Measurements from ENCODE around the gene FADS6.

FADS6 gene, protein sequence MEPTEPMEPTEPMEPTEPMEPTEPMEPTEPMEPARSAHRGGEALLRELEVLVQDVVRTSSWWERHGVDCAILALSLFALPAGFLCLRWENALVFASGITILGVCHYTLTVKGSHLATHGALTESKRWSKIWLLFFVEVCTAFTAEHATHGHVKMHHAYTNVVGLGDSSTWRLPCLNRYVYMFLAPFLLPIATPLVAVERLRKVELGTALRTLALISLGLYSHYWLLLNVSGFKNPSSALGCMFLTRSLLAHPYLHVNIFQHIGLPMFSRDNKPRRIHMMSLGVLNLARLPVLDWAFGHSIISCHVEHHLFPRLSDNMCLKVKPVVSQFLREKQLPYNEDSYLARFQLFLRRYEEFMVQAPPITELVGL

DNA sequence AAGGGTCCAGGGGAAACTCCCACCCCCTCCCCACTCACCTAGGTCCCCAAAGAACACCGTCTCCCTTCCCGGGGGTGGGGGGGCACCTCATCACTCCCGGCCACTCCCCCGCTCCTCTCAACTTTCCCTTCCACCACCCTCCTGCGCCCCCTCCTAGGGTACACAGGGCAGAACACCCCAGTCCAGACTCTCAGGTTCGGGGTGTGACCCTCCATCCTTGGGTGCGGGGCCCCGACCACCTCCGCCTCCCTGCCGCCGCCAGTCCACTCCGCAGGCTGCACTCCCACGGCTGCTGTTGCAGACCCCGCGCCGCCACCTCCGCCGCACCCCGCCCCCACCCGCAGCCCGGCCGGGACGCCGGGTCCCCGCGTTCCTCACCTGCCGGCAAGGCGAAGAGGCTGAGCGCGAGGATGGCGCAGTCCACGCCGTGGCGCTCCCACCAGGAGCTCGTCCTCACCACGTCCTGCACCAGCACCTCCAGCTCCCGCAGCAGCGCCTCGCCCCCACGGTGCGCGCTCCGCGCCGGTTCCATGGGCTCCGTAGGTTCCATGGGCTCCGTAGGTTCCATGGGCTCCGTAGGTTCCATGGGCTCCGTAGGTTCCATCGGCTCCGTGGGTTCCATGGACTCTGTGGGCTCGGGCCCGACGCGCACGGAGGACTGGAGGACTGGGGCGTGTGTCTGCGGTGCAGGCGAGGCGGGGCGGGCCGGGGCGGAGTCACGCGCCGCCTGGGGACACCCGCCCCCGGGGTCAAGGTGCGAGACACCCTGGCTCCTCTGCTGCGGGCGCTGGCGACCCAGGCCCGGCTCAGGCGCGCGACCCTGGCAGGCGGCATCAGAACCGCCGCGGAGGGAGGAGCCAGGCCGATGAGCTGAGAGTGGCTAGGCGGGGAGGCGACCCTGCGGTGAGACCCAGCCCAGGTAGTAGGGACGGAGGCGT is at the start of gene FADS6:
TSS of gene FADS6 (minus strand) at position 660 of the 938 bp plus-strand sequence. CDS start at position 622, 38 bp downstream.
- in situ Hi-C loops (cut with HindIII; ENCODE audit: low sequenced_read_pairs): no loop called here

DNA sequence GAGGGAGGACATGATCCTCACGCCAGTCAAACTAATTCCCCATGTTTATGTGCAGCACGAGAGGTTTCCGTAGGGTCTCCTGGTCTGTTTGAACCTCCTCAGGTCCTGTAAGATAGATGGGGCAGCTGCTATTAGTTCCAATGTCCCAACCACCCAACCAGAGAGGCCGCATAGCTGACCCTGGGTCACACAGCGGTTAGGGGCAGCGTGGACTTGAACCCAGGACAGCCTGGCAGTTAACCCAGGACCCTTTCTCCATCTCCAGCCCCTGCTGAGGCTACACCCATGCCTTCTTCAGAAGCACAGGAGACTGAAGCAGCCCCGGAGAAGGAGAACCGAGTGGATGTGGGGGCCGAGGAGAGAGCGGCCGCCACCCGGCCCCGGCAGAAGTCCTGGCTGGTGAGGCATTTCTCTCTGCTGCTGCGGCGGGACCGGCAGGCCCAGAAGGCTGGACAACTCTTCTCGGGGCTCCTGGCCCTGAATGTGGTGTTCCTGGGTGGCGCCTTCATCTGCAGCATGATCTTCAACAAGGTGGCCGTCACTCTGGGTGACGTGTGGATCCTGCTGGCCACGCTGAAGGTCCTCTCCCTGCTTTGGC is 47.8 kb upstream of the FADS6 start:
- in situ Hi-C loops (cut with HindIII; ENCODE audit: low sequenced_read_pairs): no loop called here

DNA sequence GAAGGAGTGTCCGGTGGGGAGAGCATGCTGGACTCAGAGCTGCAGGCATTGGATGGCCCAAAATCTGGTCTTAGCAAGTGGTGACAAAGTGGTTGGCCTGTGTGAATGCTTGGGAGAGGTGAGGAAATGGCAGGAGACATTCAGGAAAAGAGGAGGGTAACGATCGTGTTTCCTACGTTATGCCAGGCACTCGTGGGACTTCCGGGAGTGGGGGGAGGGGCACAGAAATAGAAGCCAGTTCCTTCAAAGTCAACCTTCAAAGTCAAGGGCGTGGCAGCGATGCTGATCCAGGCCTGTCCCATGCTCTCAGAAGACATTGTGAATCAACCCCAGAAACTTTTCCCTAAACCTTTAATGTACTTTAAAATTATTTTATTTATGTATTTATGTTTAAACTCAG is 46.1 kb upstream of the FADS6 start:
- in situ Hi-C loops (cut with HindIII; ENCODE audit: low sequenced_read_pairs): no loop called here

DNA sequence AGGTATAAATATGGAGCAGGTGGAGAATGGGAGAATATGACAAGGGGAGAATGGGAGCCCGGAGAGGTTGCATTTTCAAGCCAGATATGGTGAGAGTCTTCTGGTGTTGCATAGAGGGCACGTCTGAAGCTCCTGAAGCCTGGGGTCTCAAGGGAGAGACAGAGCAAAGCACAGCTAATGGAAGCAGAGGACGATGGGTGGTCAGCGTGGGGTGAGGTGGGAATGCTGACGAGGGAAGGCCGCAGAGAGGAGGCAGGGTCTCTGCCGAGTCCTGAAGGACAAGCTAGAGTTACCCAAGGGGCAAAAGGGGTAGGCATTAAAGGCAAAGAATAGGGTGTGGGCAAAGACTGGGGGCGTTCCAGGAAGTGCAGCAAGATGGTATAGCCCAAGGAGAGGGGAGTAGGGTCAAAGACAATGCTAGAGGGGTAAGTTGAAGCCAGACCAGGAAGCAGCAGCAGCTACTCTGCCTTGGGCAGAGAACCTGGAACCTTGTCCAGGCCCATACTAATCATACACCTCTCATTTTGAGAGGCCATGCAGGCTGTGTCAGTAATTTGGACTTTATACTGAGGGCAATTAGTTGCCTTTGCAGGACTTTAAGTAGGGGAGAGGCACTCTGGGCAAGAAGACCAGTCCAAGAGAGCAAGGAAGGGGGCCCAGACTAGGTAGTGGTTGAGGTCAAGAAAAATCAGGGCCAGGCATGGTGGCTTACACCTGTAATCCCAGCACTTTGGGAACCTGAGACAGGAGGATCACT is 44.9 kb upstream of the FADS6 start:
- in situ Hi-C loops (cut with HindIII; ENCODE audit: low sequenced_read_pairs): no loop called here

DNA sequence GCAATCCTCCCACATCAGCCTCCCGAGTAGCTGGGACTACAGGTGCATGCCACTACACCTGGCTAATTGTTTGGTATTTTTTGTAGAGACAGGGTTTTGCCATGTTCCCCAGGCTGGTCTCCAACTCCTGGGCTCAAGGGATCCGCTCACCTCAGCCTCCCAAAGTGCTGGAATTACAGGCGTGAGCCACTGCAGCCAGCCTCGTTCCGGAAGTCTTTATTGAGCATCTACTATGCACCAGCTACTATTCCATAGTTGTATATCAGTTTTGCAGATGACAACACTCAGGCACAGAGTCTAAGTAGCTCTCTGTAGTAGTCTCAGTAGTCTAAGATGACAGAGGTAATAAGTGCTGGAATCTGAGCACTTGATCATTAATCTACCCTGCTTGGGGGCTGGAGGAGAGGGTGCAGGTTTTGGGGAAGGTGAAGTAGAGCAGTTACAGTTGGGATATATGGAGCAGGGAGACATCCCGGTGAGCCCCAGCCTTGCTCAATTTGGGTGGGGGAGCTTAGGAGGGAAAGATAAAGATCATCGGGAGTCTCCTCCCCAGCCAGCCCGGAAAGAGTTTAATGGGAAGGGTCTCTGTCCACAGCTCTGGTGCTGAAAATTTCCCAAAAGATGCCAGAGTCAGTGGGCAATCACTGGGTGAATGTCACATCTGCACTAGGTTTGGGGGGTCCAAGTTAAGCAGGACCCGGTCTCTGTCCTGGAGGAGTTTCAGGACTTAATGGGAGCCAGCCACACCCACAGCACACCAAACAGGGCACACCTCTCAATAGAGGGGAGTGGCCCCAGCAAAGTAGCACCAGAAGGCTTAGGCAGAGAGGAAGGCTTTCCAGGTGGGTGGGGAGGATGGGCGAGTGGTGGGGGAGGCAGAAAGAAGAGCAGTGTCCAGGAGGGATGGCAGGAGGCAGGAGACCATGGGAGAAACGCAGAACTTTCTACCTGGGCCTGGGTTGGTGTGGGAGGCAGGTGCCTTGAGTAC is 43.9 kb upstream of the FADS6 start:
- in situ Hi-C loops (cut with HindIII; ENCODE audit: low sequenced_read_pairs): no loop called here

DNA sequence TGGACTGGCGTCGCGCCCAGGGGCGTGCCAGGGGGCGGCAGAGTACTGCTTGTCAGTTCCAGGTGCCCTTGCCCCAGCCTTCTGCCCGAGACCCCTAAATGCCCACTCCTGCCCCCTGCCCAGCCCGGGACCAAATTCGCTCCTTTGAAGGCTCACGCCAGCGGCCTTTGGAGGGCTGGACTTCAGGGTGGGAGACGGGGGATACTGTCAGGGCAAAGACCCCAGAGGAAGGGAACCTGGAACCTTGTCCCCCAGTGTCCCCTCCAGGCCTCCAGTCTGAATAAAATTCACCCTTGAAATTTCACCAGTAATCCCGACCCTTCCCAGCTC is 43.0 kb upstream of the FADS6 start:
- in situ Hi-C loops (cut with HindIII; ENCODE audit: low sequenced_read_pairs): no loop called here

DNA sequence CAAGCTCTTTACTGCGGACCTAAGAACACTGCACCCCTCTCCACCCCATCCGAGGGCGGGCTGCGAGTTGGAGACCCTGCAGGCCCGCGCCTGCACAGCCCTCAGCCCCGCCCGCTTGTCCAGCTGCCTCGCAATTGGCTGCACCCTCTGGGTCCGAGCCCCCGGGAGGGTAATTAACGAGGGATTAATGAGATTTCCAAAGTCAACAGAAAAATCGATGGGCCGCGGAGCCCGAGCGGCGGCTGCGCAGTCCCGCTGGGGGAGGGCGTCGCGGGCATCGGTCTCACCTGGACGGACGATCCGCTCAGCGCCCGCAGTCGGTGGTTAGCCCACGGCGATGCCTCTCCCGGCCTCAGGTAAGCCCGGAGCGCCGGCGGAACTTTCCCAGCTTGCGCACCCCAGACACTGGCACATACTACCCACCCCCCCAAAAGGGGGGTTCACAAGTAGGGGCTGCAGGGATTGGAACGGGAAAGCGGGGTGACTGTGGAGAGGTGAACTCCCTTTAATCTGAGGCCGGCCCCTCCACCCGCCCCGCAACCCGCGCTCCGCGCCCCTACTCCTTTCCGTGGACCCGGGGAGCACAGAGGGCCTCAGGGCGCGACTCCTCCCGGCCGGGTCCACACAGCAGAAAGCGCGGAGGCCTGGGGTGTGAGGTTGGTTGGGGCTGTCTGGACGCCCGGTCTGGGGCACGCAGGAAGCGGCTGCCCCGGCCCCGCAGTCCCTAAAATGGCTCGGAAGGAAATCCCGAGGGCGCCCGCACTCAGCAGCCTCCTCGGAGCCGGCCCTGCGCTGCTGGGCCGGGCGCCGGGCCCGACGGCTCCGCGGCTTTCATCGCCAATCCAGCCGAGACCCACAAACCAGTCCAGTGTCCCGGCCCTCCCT is 42.4 kb upstream of the FADS6 start, which contains the start of gene OTOP3:
TSS of gene OTOP3 (plus strand) at position 314 of the 885 bp plus-strand sequence. CDS start at position 338, 24 bp downstream.
- in situ Hi-C loops (cut with HindIII; ENCODE audit: low sequenced_read_pairs): no loop called here

DNA sequence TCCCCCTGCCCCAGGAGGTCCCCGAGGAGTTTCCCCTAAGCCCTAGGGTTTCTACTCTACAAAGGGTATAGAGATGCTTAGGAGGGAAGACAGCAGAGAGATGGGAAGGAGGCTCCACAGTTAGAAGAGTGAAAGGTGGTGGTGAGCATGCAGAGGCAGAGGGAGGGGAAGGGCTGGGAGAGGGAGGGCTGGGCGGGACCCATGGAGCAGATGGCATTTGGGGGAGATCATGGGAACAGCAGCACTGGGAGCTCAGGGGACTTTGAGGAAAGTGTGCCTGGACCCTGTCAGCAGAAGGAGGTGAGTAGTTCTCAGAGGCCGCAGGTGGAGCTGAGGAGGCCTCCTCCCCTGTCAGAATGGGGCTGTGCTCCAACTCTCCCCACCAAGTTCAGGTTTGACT is 41.6 kb upstream of the FADS6 start:
- in situ Hi-C loops (cut with HindIII; ENCODE audit: low sequenced_read_pairs): no loop called here

DNA sequence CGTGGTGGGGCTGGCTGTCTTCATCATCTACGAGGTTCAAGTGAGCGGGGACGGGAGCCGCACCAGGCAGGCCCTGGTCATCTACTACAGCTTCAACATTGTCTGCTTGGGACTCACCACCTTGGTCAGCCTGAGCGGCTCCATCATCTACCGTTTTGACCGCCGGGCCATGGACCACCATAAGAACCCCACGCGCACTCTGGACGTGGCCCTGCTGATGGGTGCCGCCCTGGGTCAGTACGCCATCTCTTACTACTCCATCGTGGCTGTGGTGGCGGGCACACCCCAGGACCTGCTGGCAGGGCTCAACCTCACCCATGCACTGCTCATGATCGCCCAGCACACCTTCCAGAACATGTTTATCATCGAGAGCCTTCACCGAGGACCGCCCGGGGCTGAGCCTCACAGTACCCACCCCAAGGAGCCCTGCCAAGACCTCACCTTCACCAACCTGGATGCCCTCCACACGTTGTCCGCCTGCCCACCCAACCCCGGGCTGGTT is 37.2 kb upstream of the FADS6 start:
- in situ Hi-C loops (cut with HindIII; ENCODE audit: low sequenced_read_pairs): no loop called here

DNA sequence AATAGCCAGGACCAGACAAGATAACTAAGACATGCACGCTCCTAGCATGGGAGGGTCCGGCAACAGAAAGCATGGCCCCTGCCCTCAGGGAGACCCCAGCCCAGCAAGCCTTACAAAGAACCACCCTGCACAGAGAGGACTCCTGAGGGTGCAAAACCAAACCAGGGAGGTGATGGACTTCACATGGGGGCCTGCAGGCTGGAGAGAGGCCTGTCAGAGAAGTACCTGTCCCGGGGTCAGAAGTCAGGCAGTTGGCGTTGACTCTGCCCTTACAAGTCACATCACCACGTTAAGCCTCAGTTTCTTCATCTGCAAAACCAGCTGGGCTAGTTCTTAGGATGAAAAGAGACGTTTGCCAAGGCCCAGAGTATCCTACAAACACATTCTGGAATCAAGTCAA is 35.4 kb upstream of the FADS6 start:
- in situ Hi-C loops (cut with HindIII; ENCODE audit: low sequenced_read_pairs): no loop called here

DNA sequence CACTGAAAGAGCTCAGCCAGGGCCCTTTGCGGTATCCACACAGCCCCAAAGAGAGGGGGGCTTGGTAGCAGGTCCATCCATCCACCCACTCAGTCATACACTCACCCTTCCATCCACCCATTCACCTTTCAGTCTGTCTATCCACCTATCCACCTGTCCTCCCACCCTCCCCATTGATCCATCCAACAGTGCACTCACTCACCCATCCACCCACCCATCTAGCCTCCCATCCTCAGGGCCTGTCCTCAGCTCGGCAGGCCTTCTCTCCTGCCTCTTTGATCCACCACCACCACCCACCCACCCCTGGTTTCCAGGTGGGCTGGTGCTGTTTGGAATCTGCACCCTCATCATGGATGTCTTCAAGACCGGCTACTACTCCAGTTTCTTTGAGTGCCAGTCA is 31.8 kb upstream of the FADS6 start:
- in situ Hi-C loops (cut with HindIII; ENCODE audit: low sequenced_read_pairs): no loop called here

DNA sequence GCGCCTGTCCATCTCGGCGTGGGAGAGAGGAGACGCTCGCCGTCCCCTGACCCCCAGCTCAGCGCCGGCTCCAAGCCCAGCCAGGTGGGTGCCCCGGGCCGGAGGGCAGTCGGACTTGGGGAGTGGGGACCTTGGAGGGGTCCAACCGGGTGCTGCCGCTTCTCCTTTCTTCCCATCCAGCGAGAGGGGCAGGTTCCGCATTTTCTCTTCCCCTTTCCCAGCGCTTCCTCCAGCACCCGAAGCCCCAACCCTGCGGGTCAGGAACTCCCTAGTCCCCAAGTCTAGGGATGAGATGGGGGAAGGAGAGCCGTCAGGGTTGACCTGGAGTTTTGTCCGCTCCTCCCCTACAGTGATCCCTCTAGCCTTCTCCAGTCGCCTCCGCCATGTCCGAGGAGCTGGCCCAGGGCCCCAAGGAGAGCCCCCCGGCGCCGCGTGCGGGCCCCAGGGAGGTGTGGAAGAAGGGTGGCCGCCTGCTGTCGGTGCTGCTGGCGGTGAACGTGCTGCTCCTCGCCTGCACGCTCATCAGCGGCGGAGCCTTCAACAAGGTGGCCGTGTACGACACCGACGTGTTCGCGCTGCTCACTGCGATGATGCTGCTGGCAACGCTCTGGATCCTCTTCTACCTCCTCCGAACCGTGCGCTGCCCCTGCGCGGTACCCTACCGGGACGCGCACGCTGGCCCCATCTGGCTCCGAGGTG is 31.0 kb upstream of the FADS6 start, which contains the start of gene OTOP2:
TSS of gene OTOP2 (plus strand) at position 24 of the 699 bp plus-strand sequence. CDS start at position 384, 360 bp downstream.
- in situ Hi-C loops (cut with HindIII; ENCODE audit: low sequenced_read_pairs): no loop called here

DNA sequence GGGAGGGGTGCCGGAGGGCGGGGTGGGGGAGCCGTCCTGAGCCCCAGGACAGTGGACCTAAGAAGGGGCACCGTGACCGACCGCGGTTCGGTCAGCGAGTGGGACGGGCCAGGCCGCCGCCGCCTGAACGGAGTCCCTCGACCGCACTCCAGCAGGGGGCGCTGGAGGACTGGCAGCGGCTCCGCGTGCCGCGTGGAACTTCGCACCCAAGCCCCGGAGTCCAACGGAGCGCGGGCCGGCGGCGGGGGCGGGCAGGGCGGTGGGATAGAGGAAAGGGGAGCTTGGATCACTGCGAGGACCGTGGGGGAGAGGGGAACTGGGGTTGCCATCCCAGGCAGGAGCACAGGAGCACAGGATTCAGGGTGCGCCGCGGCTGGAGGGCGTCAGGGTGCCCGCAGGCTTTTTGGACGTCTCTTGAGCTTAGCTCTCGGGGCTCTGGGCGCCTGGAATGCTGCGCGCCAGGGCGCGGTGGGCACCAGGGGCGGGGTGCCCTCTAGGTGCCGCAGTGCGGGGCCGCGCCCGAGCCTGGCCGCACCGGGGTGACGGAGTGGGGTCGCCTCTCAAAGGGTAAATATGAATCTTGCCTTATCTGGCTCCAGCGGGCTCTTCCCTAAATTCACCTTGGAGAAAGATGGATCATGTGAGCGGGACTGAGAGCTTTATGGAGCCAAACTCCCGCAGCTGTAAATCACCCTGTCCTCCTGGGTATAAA is 30.3 kb upstream of the FADS6 start:
- in situ Hi-C loops (cut with HindIII; ENCODE audit: low sequenced_read_pairs): no loop called here

DNA sequence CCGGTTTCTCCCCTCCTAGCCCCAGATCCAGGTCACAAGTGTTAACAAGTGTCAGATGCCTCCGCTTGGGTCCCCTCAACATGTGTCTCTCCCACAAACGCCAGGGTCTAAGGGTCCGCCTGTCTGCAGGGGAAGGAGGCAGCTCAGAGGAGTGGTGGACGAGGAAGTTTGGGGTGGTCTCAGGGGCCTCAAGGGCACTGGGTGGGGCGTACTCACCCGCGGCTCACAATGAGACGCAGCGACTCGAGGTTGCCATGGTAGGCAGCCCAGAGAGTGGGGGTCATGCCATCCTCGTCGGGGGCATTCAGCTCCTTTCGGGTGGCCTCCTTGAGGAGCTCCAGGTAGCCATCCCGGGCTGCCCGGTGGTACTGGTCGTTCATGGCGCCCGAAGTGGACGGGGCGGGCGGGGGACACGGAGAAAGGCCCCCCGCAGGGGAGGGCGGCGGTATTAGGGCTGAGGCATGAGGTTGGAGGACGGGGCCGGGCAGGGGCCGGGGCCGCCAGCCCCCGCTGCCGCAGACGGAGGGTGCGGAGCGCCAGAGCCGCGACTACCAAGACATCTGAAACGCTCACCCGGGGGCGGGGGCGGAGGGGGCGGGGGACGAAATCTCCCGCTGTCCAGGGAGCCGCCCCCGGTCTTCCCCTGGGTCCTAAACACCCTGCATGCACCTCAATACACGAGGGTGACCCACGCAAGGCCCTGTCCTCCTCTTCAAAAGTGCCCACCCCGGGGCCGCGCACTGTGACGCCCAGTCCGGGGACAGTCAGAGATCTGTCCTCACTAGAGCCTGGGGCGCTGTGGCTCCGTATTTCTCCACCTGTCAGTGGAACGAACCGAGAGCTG is 29.5 kb upstream of the FADS6 start, which contains the start of gene USH1G:
TSS of gene USH1G (minus strand) at position 562 of the 844 bp plus-strand sequence. CDS start at position 380, 182 bp downstream.
- in situ Hi-C loops (cut with HindIII; ENCODE audit: low sequenced_read_pairs): no loop called here

DNA sequence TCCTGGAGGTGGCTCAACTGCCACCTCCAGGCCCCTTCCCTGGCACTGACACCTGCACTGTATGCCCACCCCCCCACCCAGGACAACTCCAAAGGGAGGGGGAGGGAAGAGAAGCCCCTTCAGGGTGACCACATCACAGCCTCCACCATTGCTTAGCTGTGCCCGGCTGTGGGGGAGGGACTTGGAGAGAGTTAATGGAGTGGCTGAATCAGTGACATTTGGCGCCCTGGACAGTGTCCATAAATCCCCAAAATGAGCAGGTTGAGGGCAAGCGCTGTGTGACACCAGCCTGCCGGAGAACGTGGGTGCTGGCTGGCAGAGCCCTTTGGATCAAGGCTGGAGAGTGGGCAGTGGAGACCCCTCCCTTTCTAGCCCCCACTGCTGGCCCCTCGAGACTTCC is 28.7 kb upstream of the FADS6 start:
- in situ Hi-C loops (cut with HindIII; ENCODE audit: low sequenced_read_pairs): no loop called here

DNA sequence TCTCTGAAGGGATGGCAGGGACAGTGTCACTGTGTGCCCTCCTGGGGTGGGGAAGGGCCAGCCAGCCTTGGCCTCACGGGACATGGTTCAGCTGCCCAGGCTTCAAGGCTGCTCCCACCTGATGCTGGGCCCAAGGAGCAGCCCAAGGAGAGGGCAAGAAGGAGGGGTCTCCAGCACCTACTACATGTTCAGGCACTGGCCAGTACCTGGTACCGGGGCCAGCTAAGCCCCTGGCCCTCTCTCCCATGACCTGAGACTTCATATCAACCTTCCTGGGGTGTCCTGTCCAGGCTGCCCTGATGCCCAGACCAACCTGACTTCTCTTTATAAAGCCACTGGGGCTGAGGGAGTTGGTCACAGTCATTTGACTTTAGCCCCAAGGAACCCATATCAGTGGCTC is 28.3 kb upstream of the FADS6 start:
- in situ Hi-C loops (cut with HindIII; ENCODE audit: low sequenced_read_pairs): no loop called here

Measured in endothelial cell of hepatic sinusoid (primary cell).